KMS-11 (cell line): ENCODE measurements around the gene FGF3.

Experiments
- H2AFZ ChIP-seq: fragments of 200-600 bp; sonication (generic); 2 replicates; pipeline ENCODE4 v1.6.1; 2016; ENCODE audit warnings: antibody characterized with exemption, mixed run types, low read depth
- H3K27ac ChIP-seq: fragments of 200-600 bp; sonication (generic); 2 replicates; pipeline ENCODE4 v1.6.1; 2016; ENCODE audit warnings: mild to moderate bottlenecking, mixed run types
- H3K27me3 ChIP-seq: fragments of 200-600 bp; sonication (generic); 2 replicates; pipeline ENCODE4 v1.6.1; 2017; ENCODE audit warnings: mild to moderate bottlenecking, low read depth, mixed run types, moderate library complexity; ENCODE audit not compliant: insufficient read depth
- H3K36me3 ChIP-seq: fragments of 200-600 bp; sonication (generic); 2 replicates; pipeline ENCODE4 v1.6.1; 2017; ENCODE audit warnings: mild to moderate bottlenecking, mixed run types; ENCODE audit not compliant: insufficient read depth
- H3K4me1 ChIP-seq: fragments of 200-600 bp; sonication (generic); 2 replicates; pipeline ENCODE4 v1.6.1; 2016; ENCODE audit warnings: mild to moderate bottlenecking, low read depth, mixed run types; ENCODE audit not compliant: poor library complexity, severe bottlenecking
- H3K4me2 ChIP-seq: fragments of 200-600 bp; sonication (generic); 2 replicates; pipeline ENCODE4 v1.7.0; 2016; ENCODE audit warnings: mild to moderate bottlenecking, mixed run types
- H3K4me3 ChIP-seq: fragments of 200-600 bp; sonication (generic); IDR thresholded peaks from 2 replicates; pipeline ENCODE4 v1.6.1; 2017; ENCODE audit warnings: low read depth, low read length, mixed read lengths; ENCODE audit not compliant: insufficient read depth
- H3K79me2 ChIP-seq: fragments of 200-600 bp; sonication (generic); 2 replicates; pipeline ENCODE4 v1.6.1; 2016; ENCODE audit warnings: low read depth, mixed run types; ENCODE audit not compliant: insufficient read depth
- H3K9ac ChIP-seq: fragments of 200-600 bp; sonication (generic); 2 replicates; pipeline ENCODE4 v1.6.1; 2016; ENCODE audit warnings: mild to moderate bottlenecking, mixed run types
- H4K20me1 ChIP-seq: fragments of 200-600 bp; sonication (generic); 2 replicates; pipeline ENCODE4 v1.6.1; 2016; ENCODE audit warnings: mild to moderate bottlenecking, mixed run types; ENCODE audit not compliant: insufficient read depth
- CTCF ChIP-seq: fragments of 200-600 bp; sonication (generic); conservative IDR thresholded peaks from 2 replicates; pipeline ENCODE4 v1.6.1; 2017; ENCODE audit warnings: low read depth, mild to moderate bottlenecking, antibody characterized with exemption, low read length, moderate library complexity, mixed read lengths

The FGF3 gene

GRCh38 chr11:69818603-69819441 lies at the start of gene FGF3:
Gene FGF3, minus strand, starts transcription at chr11:69819416. Its CDS starts 483 bp downstream, at chr11:69818933.
- no peak for TF ChIP-seq CTCF
- H3K79me2 ChIP-seq: no peaks in the 10 kb centered on the region
- H3K4me1 ChIP-seq: no peaks in the 10 kb centered on the region
- H2AFZ ChIP-seq: no peak within 1 kb of the TSS
- H3K27me3 ChIP-seq: no peaks in the 10 kb centered on the region
- no peak within 1 kb of the TSS for H3K4me3 ChIP-seq
- H3K4me2 ChIP-seq: no peak within 1 kb of the TSS
- no peaks in the 10 kb centered on the region for H4K20me1 ChIP-seq
- no peak within 1 kb of the TSS for H3K27ac ChIP-seq
- H3K9ac ChIP-seq: no peak within 1 kb of the TSS
- H3K36me3 ChIP-seq: no peaks in the 10 kb centered on the region

- Histone ChIP-seq H3K4me1 (no peaks in the 10 kb centered on the region), H2AFZ (no peak overlapping the region), H3K27me3 (peaks cover 8% of the 10 kb centered on the region), H3K36me3 (no peaks in the 10 kb centered on the region), H3K4me2 (no peak overlapping the region), H3K27ac (no peak overlapping the region), H3K9ac (no peak overlapping the region), H3K79me2 (no peaks in the 10 kb centered on the region), H3K4me3 (no peak overlapping the region), H4K20me1 (no peaks in the 10 kb centered on the region)
- no peak for TF ChIP-seq CTCF
Measured at GRCh38 chr11:69868871-69869270, 49.7 kb upstream of the FGF3 start.

- Histone ChIP-seq H3K27me3 (peaks cover 4% of the 10 kb centered on the region; the same call in 1 of the 2 replicates), H3K4me3 (no peak overlapping the region), H3K4me2 (no peak overlapping the region), H3K9ac (no peak overlapping the region), H2AFZ (no peak overlapping the region), H4K20me1 (no peaks in the 10 kb centered on the region), H3K27ac (no peak overlapping the region), H3K79me2 (no peaks in the 10 kb centered on the region), H3K36me3 (no peaks in the 10 kb centered on the region), H3K4me1 (no peaks in the 10 kb centered on the region)
- no peak for TF ChIP-seq CTCF
Measured at GRCh38 chr11:69868006-69868810, 49.0 kb upstream of the FGF3 start.

- H3K4me1 ChIP-seq: no peaks in the 10 kb centered on the region
- no peaks in the 10 kb centered on the region for H3K79me2 ChIP-seq
- H3K27ac ChIP-seq: no peak overlapping the region
- peaks cover 7% of the 10 kb centered on the region; the same call in 1 of the 2 replicates for H3K27me3 ChIP-seq
- no peak overlapping the region for H3K4me2 ChIP-seq
- no peaks in the 10 kb centered on the region for H3K36me3 ChIP-seq
- H4K20me1 ChIP-seq: no peaks in the 10 kb centered on the region
- H3K4me3 ChIP-seq: no peak overlapping the region
- TF ChIP-seq CTCF: no peak
- no peak overlapping the region for H3K9ac ChIP-seq
- no peak overlapping the region for H2AFZ ChIP-seq
Measured at GRCh38 chr11:69867076-69868005, 48.1 kb upstream of the FGF3 start.
